Suprapubic skin (tissue), 4 donors: ENCODE results near the gene AHI1.

Experiments
- CTCF ChIP-seq, 2 donors: fragments of 200-600 bp in 1 of 2; fragments of 450-650 bp in 1 of 2; sonication (generic) in 1 of 2; IDR thresholded peaks; one replicate each; pipeline ENCODE4 v1.5.1; 2016 to 2019; ENCODE audit warnings: antibody characterized with exemption in 2 of 2, mild to moderate bottlenecking in 1 of 2, moderate library complexity in 1 of 2
- EP300 ChIP-seq: sonication (generic); formaldehyde crosslinking; IDR thresholded peaks from one replicate; pipeline ENCODE4 v1.6.1; 2017; ENCODE audit warnings: antibody characterized with exemption
- POLR2A ChIP-seq, 2 donors: fragments of 450-650 bp; IDR thresholded peaks; one replicate each; pipeline ENCODE4 v1.6.1; 2017; ENCODE audit warnings: antibody characterized with exemption in 2 of 2, mild to moderate bottlenecking in 2 of 2, moderate library complexity in 2 of 2
- POLR2AphosphoS5 ChIP-seq, 3 donors: sonication (generic); formaldehyde crosslinking; IDR thresholded peaks; one replicate each; pipeline ENCODE4 v1.6.1; 2017; ENCODE audit warnings: antibody characterized with exemption in 3 of 3

- no peak for TF ChIP-seq CTCF (IDR thresholded peaks at IDR 0.05)
- no peak for TF ChIP-seq POLR2A (IDR thresholded peaks at IDR 0.05)
- TF ChIP-seq POLR2AphosphoS5 (IDR thresholded peaks at IDR 0.05) = no peak
- no peak for TF ChIP-seq EP300
Observed at GRCh38 chr6:135295085-135295484, 202.5 kb downstream of the AHI1 start.
